Mucosa of rectum (tissue), 2 donors: ENCODE measurements around the gene FBXL20.
"Not testable (repeated sequence)": the region's sequence is repeated elsewhere in the genome, so short reads cannot be mapped to it uniquely, and the experiment has no call there.

Experiments used
- H3K27ac ChIP-seq, 2 donors: one replicate each; pipeline ENCODE4 v1.7.0; 2013; ENCODE audit warnings: inconsistent platforms in 2 of 2, low read depth in 2 of 2, low read length in 2 of 2
- H3K27me3 ChIP-seq, 2 donors: one replicate each; pipeline ENCODE4 v1.7.0; 2013; ENCODE audit warnings: low read length in 2 of 2; ENCODE audit not compliant: control insufficient read depth in 2 of 2, insufficient read depth in 2 of 2
- H3K36me3 ChIP-seq, 2 donors: one replicate each; pipeline ENCODE4 v1.7.0; 2013; ENCODE audit warnings: low read length in 2 of 2; ENCODE audit not compliant: control insufficient read depth in 2 of 2, insufficient read depth in 2 of 2
- H3K4me1 ChIP-seq, 2 donors: one replicate each; pipeline ENCODE4 v1.7.0; 2013; ENCODE audit warnings: low read length in 2 of 2, mild to moderate bottlenecking in 1 of 2; ENCODE audit not compliant: control insufficient read depth in 2 of 2, insufficient read depth in 2 of 2
- H3K4me3 ChIP-seq, 2 donors: one replicate each; pipeline ENCODE4 v1.7.0; 2013; ENCODE audit warnings: low read length in 2 of 2
- H3K9ac ChIP-seq, 2 donors: one replicate each; pipeline ENCODE4 v1.7.0; 2013; ENCODE audit warnings: low read length in 2 of 2, low read depth in 1 of 2, mild to moderate bottlenecking in 1 of 2
- H3K9me3 ChIP-seq, 2 donors: one replicate each; pipeline ENCODE4 v1.7.0; 2013; ENCODE audit warnings: low read length in 2 of 2; ENCODE audit not compliant: control insufficient read depth in 2 of 2
- donor health status: healthy.
- donor health status: Normal muscosa, but diverticular disease.

The FBXL20 gene

GRCh38 chr17:39391448-39391847 lies 10.0 kb downstream of the FBXL20 start:
- no peaks in the 10 kb centered on the region for H3K27me3 ChIP-seq
- no peaks in the 10 kb centered on the region for H3K4me1 ChIP-seq
- H3K9me3 ChIP-seq, result no peaks in the 10 kb centered on the region
- no peak overlapping the region for H3K27ac ChIP-seq
- H3K36me3 ChIP-seq, result peaks cover 0 to 2% of the 10 kb centered on the region in 2 donors
- H3K9ac ChIP-seq, result no peak overlapping the region
- H3K4me3 ChIP-seq, result no peak overlapping the region

- no peaks in the 10 kb centered on the region for H3K27me3 ChIP-seq
- H3K36me3 ChIP-seq, result peaks cover 0 to 4% of the 10 kb centered on the region in 2 donors
- no peaks in the 10 kb centered on the region for H3K4me1 ChIP-seq
- H3K9me3 ChIP-seq, result no peaks in the 10 kb centered on the region
- H3K4me3 ChIP-seq, result no peak overlapping the region
- H3K27ac ChIP-seq, result no peak overlapping the region
- no peak overlapping the region for H3K9ac ChIP-seq
These were observed 16.4 kb downstream of the FBXL20 start for GRCh38 chr17:39385040-39385439.

- Histone ChIP-seq H3K9me3 (no peaks in the 10 kb centered on the region), H3K27me3 (no peaks in the 10 kb centered on the region), H3K4me3 (no peak overlapping the region), H3K36me3 (peaks cover 0 to 2% of the 10 kb centered on the region in 2 donors), H3K4me1 (no peaks in the 10 kb centered on the region), H3K27ac (no peak overlapping the region), H3K9ac (no peak overlapping the region)
These were observed 21.3 kb downstream of the FBXL20 start for GRCh38 chr17:39380144-39380543.

GRCh38 chr17:39376434-39376833 lies 25.0 kb downstream of the FBXL20 start:
- Histone ChIP-seq H3K4me3 (no peak overlapping the region), H3K9me3 (no peaks in the 10 kb centered on the region), H3K27ac (no peak overlapping the region), H3K27me3 (no peaks in the 10 kb centered on the region), H3K36me3 (no peaks in the 10 kb centered on the region), H3K9ac (no peak overlapping the region), H3K4me1 (no peaks in the 10 kb centered on the region)

- not testable (repeated sequence) for H3K9me3 ChIP-seq, H3K4me1 ChIP-seq, H3K27ac ChIP-seq, H3K9ac ChIP-seq, H3K36me3 ChIP-seq, H3K4me3 ChIP-seq, H3K27me3 ChIP-seq
These were observed 33.6 kb downstream of the FBXL20 start for GRCh38 chr17:39367805-39368204.

- Histone ChIP-seq H3K27me3 (no peaks in the 10 kb centered on the region), H3K27ac (no peak overlapping the region), H3K9me3 (no peaks in the 10 kb centered on the region), H3K36me3 (no peaks in the 10 kb centered on the region), H3K4me1 (peaks cover 0 to 3% of the 10 kb centered on the region in 2 donors), H3K9ac (no peak overlapping the region), H3K4me3 (no peak overlapping the region)
These were observed 35.6 kb downstream of the FBXL20 start for GRCh38 chr17:39365872-39366271.

- no peaks in the 10 kb centered on the region for H3K36me3 ChIP-seq
- no peak overlapping the region for H3K9ac ChIP-seq
- peaks cover 0 to 3% of the 10 kb centered on the region in 2 donors for H3K4me1 ChIP-seq
- H3K27ac ChIP-seq, result no peak overlapping the region
- H3K27me3 ChIP-seq, result no peaks in the 10 kb centered on the region
- no peaks in the 10 kb centered on the region for H3K9me3 ChIP-seq
- H3K4me3 ChIP-seq, result no peak overlapping the region
These were observed 36.2 kb downstream of the FBXL20 start for GRCh38 chr17:39365242-39365641.

- H3K4me3 ChIP-seq, result no peak overlapping the region
- no peaks in the 10 kb centered on the region for H3K9me3 ChIP-seq
- no peaks in the 10 kb centered on the region for H3K36me3 ChIP-seq
- peaks cover 0 to 3% of the 10 kb centered on the region in 2 donors for H3K4me1 ChIP-seq
- H3K9ac ChIP-seq, result no peak overlapping the region
- no peak overlapping the region for H3K27ac ChIP-seq
- no peaks in the 10 kb centered on the region for H3K27me3 ChIP-seq
These were observed 37.0 kb downstream of the FBXL20 start for GRCh38 chr17:39364236-39365025.

GRCh38 chr17:39361064-39361463 lies 40.4 kb downstream of the FBXL20 start:
- Histone ChIP-seq H3K9ac (no peak overlapping the region), H3K27ac (no peak overlapping the region), H3K36me3 (no peaks in the 10 kb centered on the region), H3K4me1 (peaks cover 3 to 12% of the 10 kb centered on the region in 2 donors), H3K27me3 (no peaks in the 10 kb centered on the region), H3K4me3 (no peak overlapping the region), H3K9me3 (no peaks in the 10 kb centered on the region)

- Histone ChIP-seq H3K27me3 (no peaks in the 10 kb centered on the region), H3K36me3 (no peaks in the 10 kb centered on the region), H3K27ac (no peak overlapping the region), H3K9ac (no peak overlapping the region), H3K4me1 (peaks cover 3 to 12% of the 10 kb centered on the region in 2 donors), H3K9me3 (no peaks in the 10 kb centered on the region), H3K4me3 (no peak overlapping the region)
These were observed 40.9 kb downstream of the FBXL20 start for GRCh38 chr17:39360537-39360936.
